ENCODE measurements around the gene FNDC3B. TPM values are rescaled to one million over a fixed set of nuclear protein-coding genes. Genes with fewer than 3 reads are reported as not detected.

FNDC3B gene
- total RNA-seq, 1 experiment from 2014 or later, result 149 TPM

DNA sequence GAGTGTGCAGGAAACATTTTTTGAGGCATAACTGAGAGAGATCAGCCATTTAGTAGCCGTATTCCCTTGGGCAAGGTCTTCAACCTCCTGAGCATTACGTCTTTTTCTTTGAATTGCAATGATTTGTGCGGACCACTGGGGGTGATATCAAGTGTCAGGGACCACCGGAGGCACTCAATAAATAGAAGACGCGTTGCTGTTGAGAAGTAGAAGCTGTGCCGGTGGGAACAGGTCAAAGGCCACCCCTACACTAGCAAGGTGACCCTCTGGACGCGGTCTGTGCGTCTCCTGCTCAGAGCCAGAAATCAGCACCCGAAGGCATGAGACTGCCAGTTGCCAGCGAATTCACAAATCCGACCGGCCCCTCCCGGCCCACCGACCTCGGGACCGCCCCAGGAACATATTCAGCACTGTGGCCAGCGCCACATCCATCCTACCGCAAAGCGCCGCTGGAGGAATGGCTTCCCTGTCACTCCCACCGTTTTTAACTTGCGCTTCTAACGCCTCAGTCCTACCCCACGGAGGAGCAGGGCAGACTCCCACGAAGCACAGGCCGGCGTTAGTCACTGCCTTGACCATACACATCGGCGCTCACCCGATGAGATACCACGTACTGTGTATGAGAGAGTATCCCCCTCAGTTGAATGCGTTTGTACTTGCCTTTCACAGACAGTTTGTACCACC is 410.2 kb downstream of the FNDC3B start:
- no peak for DNase-seq (ENCODE audit: unreplicated experiment)
- intact Hi-C loops (cut with micrococcal nuclease), result no loop called here
- no peak overlapping the region for H3K27ac Mint-ChIP-seq (ENCODE audit: low read depth, unreplicated experiment)
- H3K9me3 Mint-ChIP-seq (ENCODE audit: unreplicated experiment), result peaks cover 8% of the 10 kb centered on the region
- ChIA-PET POLR2A (interaction anchor here (0.6 kb wide), 1 partner anchor 218 kb away, joined by 4 read pairs; no protein-coding TSS in a partner anchor), CTCF (no interaction called here)
- TF ChIP-seq, protein P1, sequence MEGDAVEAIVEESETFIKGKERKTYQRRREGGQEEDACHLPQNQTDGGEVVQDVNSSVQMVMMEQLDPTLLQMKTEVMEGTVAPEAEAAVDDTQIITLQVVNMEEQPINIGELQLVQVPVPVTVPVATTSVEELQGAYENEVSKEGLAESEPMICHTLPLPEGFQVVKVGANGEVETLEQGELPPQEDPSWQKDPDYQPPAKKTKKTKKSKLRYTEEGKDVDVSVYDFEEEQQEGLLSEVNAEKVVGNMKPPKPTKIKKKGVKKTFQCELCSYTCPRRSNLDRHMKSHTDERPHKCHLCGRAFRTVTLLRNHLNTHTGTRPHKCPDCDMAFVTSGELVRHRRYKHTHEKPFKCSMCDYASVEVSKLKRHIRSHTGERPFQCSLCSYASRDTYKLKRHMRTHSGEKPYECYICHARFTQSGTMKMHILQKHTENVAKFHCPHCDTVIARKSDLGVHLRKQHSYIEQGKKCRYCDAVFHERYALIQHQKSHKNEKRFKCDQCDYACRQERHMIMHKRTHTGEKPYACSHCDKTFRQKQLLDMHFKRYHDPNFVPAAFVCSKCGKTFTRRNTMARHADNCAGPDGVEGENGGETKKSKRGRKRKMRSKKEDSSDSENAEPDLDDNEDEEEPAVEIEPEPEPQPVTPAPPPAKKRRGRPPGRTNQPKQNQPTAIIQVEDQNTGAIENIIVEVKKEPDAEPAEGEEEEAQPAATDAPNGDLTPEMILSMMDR (IDR thresholded peaks at IDR 0.05; ENCODE audit: unreplicated experiment), result no peak
- no TSS peak for BruUV-seq (replicated peaks)
- no peaks in the 10 kb centered on the region for H3K4me1 Mint-ChIP-seq (ENCODE audit: insufficient read depth, unreplicated experiment)
- H3K36me3 Mint-ChIP-seq (ENCODE audit: insufficient read depth, unreplicated experiment), result no peaks in the 10 kb centered on the region
- no peak overlapping the region for H3K4me3 Mint-ChIP-seq (ENCODE audit: unreplicated experiment)
- H3K27me3 Mint-ChIP-seq (ENCODE audit: insufficient read depth, unreplicated experiment), result peaks cover 17% of the 10 kb centered on the region

Other genes with a start within 250 kb of the FNDC3B start
- gene PLD1, start 229.1 kb upstream of the FNDC3B start, total RNA-seq (2022), result 8.0 and 14.8 TPM in 2 replicates
- not detected in 2 replicates for gene TMEM212, start 196.2 kb upstream of the FNDC3B start, total RNA-seq (2022)